Calu3 (cell line): ENCODE measurements around the gene NTRK1. TPM values are rescaled to one million over a fixed set of nuclear protein-coding genes. Genes with fewer than 3 reads are reported as not detected.

Source experiments
- BruUV-seq: library from RNA; stranded (reverse); fragments of 400-500 nt; replicated peaks from 2 replicates; lab custom pipeline; 2021; lab: Mats Ljungman, UMichigan
- CTCF ChIA-PET: fragments of 300-600 bp; sonication (Branson Sonifier 250); formaldehyde crosslinking; loops from one replicate; lab custom pipeline; 2022; ENCODE audit warnings: antibody characterized with exemption; lab: Charles Lee
- DNase-seq: peaks from one replicate; pipeline ENCODE4 v3.0.0; 2022
- H3K27ac Mint-ChIP-seq: one replicate; pipeline ENCODE4 v1.8.0; 2022; ENCODE audit warnings: mixed read lengths; ENCODE audit not compliant: unreplicated experiment
- H3K27me3 Mint-ChIP-seq: one replicate; pipeline ENCODE4 v1.8.0; 2022; ENCODE audit warnings: mixed read lengths; ENCODE audit not compliant: unreplicated experiment
- H3K36me3 Mint-ChIP-seq: one replicate; pipeline ENCODE4 v1.8.0; 2022; ENCODE audit warnings: mild to moderate bottlenecking, moderate library complexity, mixed read lengths; ENCODE audit not compliant: insufficient read depth, unreplicated experiment
- H3K4me1 Mint-ChIP-seq: one replicate; pipeline ENCODE4 v1.8.0; 2022; ENCODE audit warnings: mild to moderate bottlenecking, low read depth, mixed read lengths; ENCODE audit not compliant: unreplicated experiment
- H3K4me3 Mint-ChIP-seq: one replicate; pipeline ENCODE4 v1.8.0; 2022; ENCODE audit warnings: mild to moderate bottlenecking, low read depth, moderate library complexity, mixed read lengths; ENCODE audit not compliant: unreplicated experiment
- H3K9me3 Mint-ChIP-seq: one replicate; pipeline ENCODE4 v1.8.0; 2022; ENCODE audit warnings: low read depth, mixed read lengths; ENCODE audit not compliant: unreplicated experiment
- intact Hi-C: fragments of 100-400 bp; cut with micrococcal nuclease; formaldehyde crosslinking; loops from one replicate; pipeline ENCODE4 v1.10.0; 2022; ENCODE audit not compliant: unreplicated experiment
- total RNA-seq: library from RNA; stranded (reverse); gene quantifications from 2 replicates; pipeline ENCODE4 v1.2.3, GENCODE V29; 2022
- TF ChIP-seq, protein P1 (sequence below): fragments of 200-600 bp; IDR thresholded peaks from one replicate; pipeline ENCODE4 v1.8.0; 2022; ENCODE audit warnings: antibody characterized with exemption; ENCODE audit not compliant: unreplicated experiment

NTRK1 gene
- total RNA-seq, 1 experiment from 2014 or later = not detected

DNA sequence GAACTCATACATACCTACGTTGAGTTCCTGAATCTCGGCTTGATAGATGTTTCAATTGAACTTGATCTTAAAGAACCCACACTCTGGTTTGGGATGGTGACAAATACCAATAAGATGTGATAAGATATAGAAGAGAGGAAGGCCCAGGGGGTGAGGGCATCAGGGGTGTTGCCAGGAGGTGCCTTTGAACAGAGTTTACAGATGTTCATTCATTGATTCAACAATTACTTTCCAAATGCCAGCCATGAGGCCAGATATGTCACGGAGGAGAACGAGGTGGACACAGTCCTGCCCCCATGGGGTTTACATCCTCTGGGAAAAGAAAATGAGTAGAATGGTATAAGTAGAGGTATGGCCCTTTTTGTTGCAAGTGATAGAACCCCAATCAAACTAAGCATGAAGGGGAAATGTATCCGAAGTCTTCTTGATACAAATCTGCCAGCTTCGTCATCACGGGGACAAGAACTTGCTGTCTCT lies 60.4 kb downstream of the NTRK1 start:
- no peak for DNase-seq
- intact Hi-C loops = no loop called here
- no TSS peak for BruUV-seq
- H3K36me3 Mint-ChIP-seq = no peaks in the 10 kb centered on the region
- no peak overlapping the region for H3K27ac Mint-ChIP-seq
- no peaks in the 10 kb centered on the region for H3K4me1 Mint-ChIP-seq
- peaks cover 78% of the 10 kb centered on the region for H3K27me3 Mint-ChIP-seq
- CTCF ChIA-PET = interaction anchor here (0.7 kb wide), 2 partner anchors 293 to 437 kb away, joined by 3 read pairs; no protein-coding TSS in a partner anchor
- no peaks in the 10 kb centered on the region for H3K9me3 Mint-ChIP-seq
- TF ChIP-seq, protein P1, sequence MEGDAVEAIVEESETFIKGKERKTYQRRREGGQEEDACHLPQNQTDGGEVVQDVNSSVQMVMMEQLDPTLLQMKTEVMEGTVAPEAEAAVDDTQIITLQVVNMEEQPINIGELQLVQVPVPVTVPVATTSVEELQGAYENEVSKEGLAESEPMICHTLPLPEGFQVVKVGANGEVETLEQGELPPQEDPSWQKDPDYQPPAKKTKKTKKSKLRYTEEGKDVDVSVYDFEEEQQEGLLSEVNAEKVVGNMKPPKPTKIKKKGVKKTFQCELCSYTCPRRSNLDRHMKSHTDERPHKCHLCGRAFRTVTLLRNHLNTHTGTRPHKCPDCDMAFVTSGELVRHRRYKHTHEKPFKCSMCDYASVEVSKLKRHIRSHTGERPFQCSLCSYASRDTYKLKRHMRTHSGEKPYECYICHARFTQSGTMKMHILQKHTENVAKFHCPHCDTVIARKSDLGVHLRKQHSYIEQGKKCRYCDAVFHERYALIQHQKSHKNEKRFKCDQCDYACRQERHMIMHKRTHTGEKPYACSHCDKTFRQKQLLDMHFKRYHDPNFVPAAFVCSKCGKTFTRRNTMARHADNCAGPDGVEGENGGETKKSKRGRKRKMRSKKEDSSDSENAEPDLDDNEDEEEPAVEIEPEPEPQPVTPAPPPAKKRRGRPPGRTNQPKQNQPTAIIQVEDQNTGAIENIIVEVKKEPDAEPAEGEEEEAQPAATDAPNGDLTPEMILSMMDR = no peak
- no peak overlapping the region for H3K4me3 Mint-ChIP-seq

DNA sequence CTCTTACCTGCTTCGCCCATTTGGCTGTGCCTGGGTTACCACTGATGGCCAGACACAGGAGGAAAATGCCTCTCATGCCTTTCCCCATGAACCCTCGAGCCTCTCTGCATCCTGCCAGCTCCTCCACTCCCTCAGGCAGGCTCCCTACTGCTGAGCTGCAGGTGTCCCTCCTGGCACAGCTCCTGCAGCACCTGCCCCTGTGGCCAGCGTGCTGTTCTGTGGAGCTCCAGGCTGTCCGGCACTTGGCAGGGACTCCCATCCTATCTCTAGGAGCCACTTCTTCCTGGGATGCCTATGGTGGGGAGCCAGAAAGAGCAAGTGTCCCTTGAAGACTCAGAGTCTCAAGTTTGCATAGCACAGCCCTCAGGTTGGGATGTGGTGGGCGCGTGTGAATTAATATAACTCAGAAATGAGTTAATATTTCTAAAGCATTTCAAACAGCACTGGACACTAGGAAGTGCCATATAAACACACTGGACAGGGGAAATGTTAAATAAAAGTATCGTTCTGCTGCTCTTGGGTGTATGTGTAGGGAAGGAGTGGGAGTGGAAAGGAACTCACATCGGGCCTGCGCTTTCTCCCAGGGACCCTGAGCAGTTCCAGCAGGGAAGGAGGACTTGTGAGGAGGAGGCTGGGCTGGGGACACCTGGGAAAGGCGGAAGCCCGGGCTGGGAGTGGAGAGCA lies 62.5 kb downstream of the NTRK1 start:
- Mint-ChIP-seq H3K9me3 (no peaks in the 10 kb centered on the region), H3K27me3 (peaks cover 97% of the 10 kb centered on the region), H3K4me1 (peaks cover 7% of the 10 kb centered on the region), H3K4me3 (no peak overlapping the region), H3K27ac (no peak overlapping the region), H3K36me3 (no peaks in the 10 kb centered on the region)
- no TSS peak for BruUV-seq
- TF ChIP-seq, protein P1 = no peak
- intact Hi-C loops = no loop called here
- CTCF ChIA-PET = interaction anchor here (0.8 kb wide), 1 partner anchor 33 kb away, joined by 3 read pairs; no protein-coding TSS in a partner anchor
- DNase-seq = no peak

DNA sequence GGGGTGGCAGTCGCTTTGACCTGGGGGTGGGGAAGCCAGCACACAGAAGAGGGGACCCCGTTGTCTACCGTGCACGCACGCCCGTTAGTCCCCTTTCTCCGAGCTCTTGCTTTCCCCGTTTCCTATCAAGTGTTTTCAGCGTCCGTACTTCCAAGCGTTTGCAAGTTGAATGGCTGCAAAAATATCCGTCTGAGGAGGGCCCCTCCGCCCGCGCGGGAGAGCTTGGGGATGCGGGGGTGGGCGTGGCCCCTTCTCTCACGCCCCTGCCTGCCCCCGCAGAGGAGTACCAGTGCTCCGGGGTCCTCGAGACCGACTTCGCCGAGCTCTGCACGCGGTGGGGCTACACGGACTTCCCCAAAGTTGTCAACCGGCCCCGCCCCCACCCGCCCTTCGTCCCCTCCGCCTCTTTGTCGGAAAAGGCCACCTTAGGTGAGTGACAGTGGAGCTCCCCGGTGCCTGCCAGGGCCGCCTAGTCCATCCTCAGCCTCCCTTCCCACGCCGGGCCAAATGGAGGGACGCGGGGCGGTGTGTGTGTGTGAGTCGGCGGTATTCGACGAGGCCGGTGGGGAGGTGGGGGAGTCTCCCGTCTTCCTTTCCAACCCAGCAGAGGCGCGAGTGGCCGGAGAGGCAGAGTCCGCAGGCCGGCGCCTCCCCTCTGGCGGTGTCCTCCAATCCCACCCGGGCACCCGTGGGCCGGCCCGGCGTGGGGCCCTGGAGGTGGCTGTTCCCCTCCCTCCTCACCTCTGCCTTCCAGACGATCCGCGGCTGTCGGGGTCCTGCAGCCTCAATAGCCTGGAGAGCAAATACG lies 63.2 kb downstream of the NTRK1 start:
- Mint-ChIP-seq H3K4me3 (no peak overlapping the region), H3K9me3 (no peaks in the 10 kb centered on the region), H3K36me3 (no peaks in the 10 kb centered on the region), H3K27me3 (peaks cover 97% of the 10 kb centered on the region), H3K27ac (no peak overlapping the region), H3K4me1 (peaks cover 7% of the 10 kb centered on the region)
- no TSS peak for BruUV-seq
- intact Hi-C loops = no loop called here
- CTCF ChIA-PET = interaction anchor here (0.8 kb wide), 1 partner anchor 34 kb away, joined by 3 read pairs; no protein-coding TSS in a partner anchor
- TF ChIP-seq, protein P1 = no peak
- no peak for DNase-seq

DNA sequence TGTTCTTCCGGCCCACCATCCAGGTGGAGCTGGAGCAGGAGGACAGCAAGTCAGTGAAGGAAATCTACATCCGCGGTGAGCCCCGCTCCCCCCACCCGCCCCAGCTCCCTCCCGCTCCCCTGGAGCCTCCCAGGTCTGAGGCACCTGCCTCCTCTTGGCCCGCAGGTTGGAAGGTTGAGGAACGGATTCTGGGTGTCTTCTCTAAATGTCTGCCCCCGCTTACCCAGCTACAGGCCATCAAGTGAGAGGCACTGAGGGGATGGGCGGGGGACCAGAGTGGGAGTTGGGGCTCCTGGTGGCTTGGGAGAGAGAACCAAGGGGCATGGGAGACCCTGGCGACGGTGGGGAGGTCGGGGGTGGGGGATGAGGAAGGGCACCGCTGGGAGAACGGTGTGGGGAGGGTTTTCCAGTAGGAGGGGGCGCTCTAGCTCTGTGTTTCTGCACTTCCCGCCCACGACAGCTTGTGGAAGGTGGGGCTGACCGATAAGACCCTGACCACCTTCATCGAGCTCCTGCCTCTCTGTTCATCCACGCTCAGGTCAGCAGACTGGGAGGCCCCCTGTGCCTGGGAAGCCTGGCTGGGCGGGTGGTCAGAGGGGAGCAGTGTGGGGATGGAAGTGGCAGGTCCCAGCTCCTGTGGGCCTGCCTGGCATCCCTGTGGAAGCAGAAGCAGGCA lies 64.0 kb downstream of the NTRK1 start:
- no peaks in the 10 kb centered on the region for H3K9me3 Mint-ChIP-seq
- H3K27me3 Mint-ChIP-seq = peaks cover 98% of the 10 kb centered on the region
- CTCF ChIA-PET = no interaction called here
- no TSS peak for BruUV-seq
- H3K27ac Mint-ChIP-seq = no peak overlapping the region
- no peak overlapping the region for H3K4me3 Mint-ChIP-seq
- DNase-seq = no peak
- TF ChIP-seq, protein P1 = no peak
- intact Hi-C loops = no loop called here
- no peaks in the 10 kb centered on the region for H3K36me3 Mint-ChIP-seq
- peaks cover 7% of the 10 kb centered on the region for H3K4me1 Mint-ChIP-seq
